ENCODE data around the gene SDHB. TPM values are rescaled to one million over a fixed set of nuclear protein-coding genes. Genes with fewer than 3 reads are reported as not detected.
A peak's percentile ranks its signal among the peaks of the same experiment; 100 is the strongest.

SDHB gene
- total and polyA plus RNA-seq, 10 of the 15 experiments (the other 5 are each of a cell fraction or from before 2014, with no cell fraction given) = 101 to 319 (median 188) TPM

- H4K20me1 ChIP-seq (ENCODE audit: control insufficient read depth, insufficient read depth) = no peaks in the 10 kb centered on the region
- 1% methylated on average over 4 of the region's 4 CpGs for WGBS (ENCODE audit: insufficient coverage, insufficient replicate concordance, low lambda C conversion rate, missing lambda C conversion rate)
- RAD21 ChIA-PET (ENCODE audit: unreplicated experiment) = no interaction called here
- H2AFZ ChIP-seq (ENCODE audit: control insufficient read depth, low read depth, low read length) = no peak overlapping the region
- H3K4me2 ChIP-seq (ENCODE audit: control insufficient read depth, insufficient read depth) = no peak overlapping the region
- no peak overlapping the region for H3K9ac ChIP-seq (ENCODE audit: control insufficient read depth, insufficient read depth, low read length)
- H3K4me1 ChIP-seq (ENCODE audit: control insufficient read depth, insufficient read depth, low read length) = no peaks in the 10 kb centered on the region
- POLR2A ChIA-PET = interaction anchor here (0.5 kb wide), 1 partner anchor 1172 kb away, joined by 5 read pairs; no protein-coding TSS in a partner anchor
- H3K79me2 ChIP-seq (ENCODE audit: control insufficient read depth, insufficient read depth, low read length) = no peaks in the 10 kb centered on the region
- BruUV-seq (replicated peaks) = no TSS peak
- FAIRE-seq = no peak
- no peak for ATAC-seq
- H3K9me3 ChIP-seq (replicated peaks; ENCODE audit: control insufficient read depth, insufficient read depth, low read length) = no peaks in the 10 kb centered on the region
- no peaks in the 10 kb centered on the region for H3K36me3 ChIP-seq (ENCODE audit: control insufficient read depth in 2 of 2, insufficient read depth in 2 of 2, low read length in 1 of 2)
- intact Hi-C loops (cut with micrococcal nuclease; ENCODE audit: unreplicated experiment) (no loop called here), in situ Hi-C loops (cut with MboI) (no loop called here)
- CTCF ChIA-PET = no interaction called here
- H3K27me3 ChIP-seq (replicated peaks in 1 of 2; ENCODE audit: control insufficient read depth in 2 of 2, insufficient read depth in 2 of 2, low read length in 1 of 2) = no peaks in the 10 kb centered on the region; a peak in 2 of 4 replicates
- SMC1A ChIA-PET (ENCODE audit: uncharacterized antibody, unreplicated experiment) = no interaction called here
- DNase-seq (ENCODE audit: low read depth, low spot score) = no peak
- no peak overlapping the region for H3K4me3 ChIP-seq
- no peak overlapping the region for H3K27ac ChIP-seq (ENCODE audit: control insufficient read depth, insufficient read depth)
- no peak for TF ChIP-seq TAF1 (IDR thresholded peaks at IDR 0.05; ENCODE audit: borderline replicate concordance, low read depth, low read length)
- no peak for TF ChIP-seq ZBED1 (IDR thresholded peaks at IDR 0.05; ENCODE audit: borderline replicate concordance)
- TF ChIP-seq IKZF1 (conservative IDR thresholded peaks at IDR 0.05) = no peak
- no peak for TF ChIP-seq CHD1 (IDR thresholded peaks at IDR 0.05; ENCODE audit: low read depth, low read length)
These were observed 47.4 kb upstream of the SDHB start for GRCh38 chr1:17101261-17101660.

- H3K27me3 ChIP-seq (replicated peaks in 1 of 2; ENCODE audit: control insufficient read depth in 2 of 2, insufficient read depth in 2 of 2, low read length in 1 of 2) = no peaks in the 10 kb centered on the region; a peak in 1 of 4 replicates
- ChIA-PET POLR2A (interaction anchor here (1.0 kb wide), 1 partner anchor 19 kb away, joined by 3 read pairs; no protein-coding TSS in a partner anchor), SMC1A (ENCODE audit: uncharacterized antibody, unreplicated experiment) (interaction anchor here (1.5 to 1.7 kb wide), 2 partner anchors 19 to 26 kb away, joined by 3 to 6 read pairs; no protein-coding TSS in a partner anchor), CTCF (interaction anchor here (1.1 to 1.9 kb wide), 3 partner anchors 26 to 237 kb away, joined by 3 to 4 read pairs (median 4); no protein-coding TSS in a partner anchor), RAD21 (ENCODE audit: unreplicated experiment) (interaction anchor here (1.7 kb wide), 1 partner anchor 21 kb away, joined by 4 read pairs; no protein-coding TSS in a partner anchor)
- no peaks in the 10 kb centered on the region for H3K36me3 ChIP-seq (ENCODE audit: control insufficient read depth in 2 of 2, insufficient read depth in 2 of 2, low read length in 1 of 2)
- ATAC-seq = peak; percentile 73
- H3K9ac ChIP-seq (ENCODE audit: control insufficient read depth, insufficient read depth, low read length) = no peak overlapping the region
- intact Hi-C loops (cut with micrococcal nuclease; ENCODE audit: unreplicated experiment) (no loop called here), in situ Hi-C loops (cut with MboI) (no loop called here)
- no peak overlapping the region; the same call in 1 of the 2 replicates for H2AFZ ChIP-seq (ENCODE audit: control insufficient read depth, low read depth, low read length)
- 31% methylated on average over 10 of the region's 10 CpGs for WGBS (ENCODE audit: insufficient coverage, insufficient replicate concordance, low lambda C conversion rate, missing lambda C conversion rate)
- BruUV-seq (replicated peaks) = no TSS peak
- no peaks in the 10 kb centered on the region for H3K79me2 ChIP-seq (ENCODE audit: control insufficient read depth, insufficient read depth, low read length)
- H4K20me1 ChIP-seq (ENCODE audit: control insufficient read depth, insufficient read depth) = no peaks in the 10 kb centered on the region
- no peak overlapping the region for H3K4me2 ChIP-seq (ENCODE audit: control insufficient read depth, insufficient read depth)
- no peak for FAIRE-seq
- no peak overlapping the region for H3K4me3 ChIP-seq
- no peaks in the 10 kb centered on the region for H3K9me3 ChIP-seq (replicated peaks; ENCODE audit: control insufficient read depth, insufficient read depth, low read length)
- H3K4me1 ChIP-seq (ENCODE audit: control insufficient read depth, insufficient read depth, low read length) = no peaks in the 10 kb centered on the region
- no peak for DNase-seq (ENCODE audit: low read depth, low spot score)
- no peak overlapping the region for H3K27ac ChIP-seq (ENCODE audit: control insufficient read depth, insufficient read depth)
- TF ChIP-seq ZNF687 (IDR thresholded peaks at IDR 0.05) (peak; percentile 36; the same call in 1 of the 2 replicates), NR2F1 (conservative IDR thresholded peaks at IDR 0.05) (peak; percentile 24; the same call in 1 of the 2 replicates), MEF2B (IDR thresholded peaks at IDR 0.05; ENCODE audit: partially characterized antibody, poor library complexity, severe bottlenecking) (peak; percentile 87), PKNOX1 (IDR thresholded peaks at IDR 0.05) (peak; percentile 85), ATF7 (IDR thresholded peaks at IDR 0.05; ENCODE audit: low read depth) (0 out of 2 replicates have a peak, but pooled peaks have one; percentile 40)
These were observed 45.9 kb upstream of the SDHB start for GRCh38 chr1:17099616-17100340.

Data from GM12878 (cell line).